GM12878 (cell line): ENCODE results near the gene LBX1. TPM values are rescaled to one million over a fixed set of nuclear protein-coding genes. Genes with fewer than 3 reads are reported as not detected.

Experiments used
- ATAC-seq: fragments of 200-7000 bp; cut with Tn5 transposase; 3 replicates; pipeline ENCODE4 v1.9.1; 2020; ENCODE audit warnings: mild to moderate bottlenecking, moderate library complexity
- BruUV-seq: library from RNA; stranded (reverse); fragments of 400-500 nt; replicated peaks from 2 replicates; lab custom pipeline; 2021; lab: Mats Ljungman, UMichigan
- CTCF ChIA-PET: fragments of 300-600 bp; sonication (Branson Sonifier 250); formaldehyde crosslinking; extraction: SDS; loops from one replicate; lab custom pipeline; 2021; ENCODE audit warnings: inconsistent platforms; lab: Yijun Ruan, JAX
- POLR2A ChIA-PET: fragments of 350-600 bp; formaldehyde crosslinking; extraction: SDS; loops from one replicate; lab custom pipeline; 2021; ENCODE audit warnings: inconsistent platforms; lab: Charles Lee
- RAD21 ChIA-PET: fragments of 300-600 bp; sonication (Branson Sonifier 250); formaldehyde crosslinking; loops from one replicate; lab custom pipeline; 2023; ENCODE audit warnings: antibody characterized with exemption; ENCODE audit not compliant: unreplicated experiment; lab: Charles Lee
- SMC1A ChIA-PET: fragments of 300-600 bp; sonication (Branson Sonifier 250); formaldehyde crosslinking; loops from one replicate; lab custom pipeline; 2023; ENCODE audit not compliant: unreplicated experiment, uncharacterized antibody; lab: Charles Lee
- DNase-seq: peaks from one replicate; pipeline ENCODE4 v3.0.0-alpha.2; 2011; ENCODE audit warnings: low read depth, low spot score
- FAIRE-seq: peaks from 3 replicates; lab custom pipeline; 2011; peaks lifted over from hg19 to GRCh38; lab: Jason Lieb, UNC
- H2AFZ ChIP-seq: 2 replicates; pipeline ENCODE4 v1.6.0; 2011; ENCODE audit warnings: low read depth, low read length, control low read depth; ENCODE audit not compliant: control insufficient read depth
- H3K27ac ChIP-seq: 2 replicates; pipeline ENCODE4 v1.5.1; 2011; ENCODE audit warnings: control low read depth; ENCODE audit not compliant: control insufficient read depth, insufficient read depth
- H3K27me3 ChIP-seq, 2 experiments: replicated peaks in 1 of 2; 2 replicates each; pipeline versions ENCODE4 v1.6.0 to v1.6.1; 2011; ENCODE audit warnings: low read length in 1 of 2; ENCODE audit not compliant: control insufficient read depth in 2 of 2, insufficient read depth in 2 of 2
- H3K36me3 ChIP-seq, 2 experiments: 2 replicates each; pipeline ENCODE4 v1.5.1; 2011; ENCODE audit warnings: low read length in 1 of 2; ENCODE audit not compliant: control insufficient read depth in 2 of 2, insufficient read depth in 2 of 2
- H3K4me1 ChIP-seq: 2 replicates; pipeline ENCODE4 v1.6.1; 2011; ENCODE audit warnings: mild to moderate bottlenecking, low read length, moderate library complexity, mixed read lengths; ENCODE audit not compliant: control insufficient read depth, insufficient read depth
- H3K4me2 ChIP-seq: 2 replicates; pipeline ENCODE4 v1.6.0; 2011; ENCODE audit warnings: control low read depth; ENCODE audit not compliant: control insufficient read depth, insufficient read depth
- H3K4me3 ChIP-seq: fragments of 200-600 bp; sonication (generic); 2 replicates; pipeline ENCODE4 v1.5.1; 2016
- H3K79me2 ChIP-seq: 2 replicates; pipeline ENCODE4 v1.6.0; 2011; ENCODE audit warnings: low read length; ENCODE audit not compliant: control insufficient read depth, insufficient read depth
- H3K9ac ChIP-seq: 2 replicates; pipeline ENCODE4 v1.8.0; 2011; ENCODE audit warnings: low read length, control low read depth, mixed read lengths; ENCODE audit not compliant: control insufficient read depth, insufficient read depth
- H3K9me3 ChIP-seq: replicated peaks from 3 replicates; pipeline ENCODE4 v1.5.1; 2011; ENCODE audit warnings: mild to moderate bottlenecking, low read length; ENCODE audit not compliant: control insufficient read depth, insufficient read depth
- H4K20me1 ChIP-seq: 2 replicates; pipeline ENCODE4 v1.6.0; 2011; ENCODE audit not compliant: control insufficient read depth, insufficient read depth
- BCL3 ChIP-seq: IDR thresholded peaks from 2 replicates; pipeline ENCODE4 v1.6.1; 2011; ENCODE audit warnings: borderline replicate concordance, low read depth, mild to moderate bottlenecking, moderate library complexity, low read length; ENCODE audit not compliant: insufficient read depth, poor library complexity, severe bottlenecking
- CBX3 ChIP-seq: fragments of 200-600 bp; sonication (generic); IDR thresholded peaks from 2 replicates; pipeline ENCODE4 v1.6.1; 2016; ENCODE audit warnings: low read depth, borderline replicate concordance
- CEBPZ ChIP-seq: fragments of 150-350 bp; IDR thresholded peaks from 2 replicates; pipeline ENCODE4 v1.6.1; 2016; ENCODE audit warnings: low read depth, low read length
- CREB1 ChIP-seq: IDR thresholded peaks from 2 replicates; pipeline ENCODE4 v1.6.1; 2012; ENCODE audit warnings: low read depth, mild to moderate bottlenecking, inconsistent platforms
- GABPA ChIP-seq: IDR thresholded peaks from 2 replicates; pipeline ENCODE4 v1.6.1; 2014; ENCODE audit warnings: antibody characterized with exemption, low read depth, mild to moderate bottlenecking, inconsistent platforms
- KDM1A ChIP-seq: fragments of 200-600 bp; sonication (generic); IDR thresholded peaks from 2 replicates; pipeline ENCODE4 v1.6.1; 2016; ENCODE audit warnings: borderline replicate concordance
- NFYB ChIP-seq: IDR thresholded peaks from 2 replicates; pipeline ENCODE4 v1.6.1; 2011; ENCODE audit warnings: low read depth, mild to moderate bottlenecking, low read length, improper control_type of control experiment, moderate library complexity; ENCODE audit not compliant: insufficient read depth
- STAT1 ChIP-seq: fragments of 450-650 bp; conservative IDR thresholded peaks from 2 replicates; pipeline ENCODE4 v1.6.1; 2014; ENCODE audit warnings: antibody characterized with exemption, mild to moderate bottlenecking
- WGBS: methylation state at CpG from one replicate; pipeline ENCODE4 v1.1.6; 2016; ENCODE audit warnings: low lambda C conversion rate; ENCODE audit not compliant: insufficient replicate concordance, insufficient coverage; ENCODE audit errors: missing lambda C conversion rate; 5-methylcytosine and 5-hydroxymethylcytosine counted together
- in situ Hi-C: fragments of 300-500 bp; cut with MboI; formaldehyde crosslinking; loops from 9 replicates; pipeline ENCODE4 v1.14.3; 2018; ENCODE audit warnings: mixed read lengths
- intact Hi-C: fragments of 100-400 bp; cut with micrococcal nuclease; formaldehyde crosslinking; loops from one replicate; pipeline ENCODE4 v1.14.2; 2022; ENCODE audit not compliant: unreplicated experiment
- polyA plus RNA-seq, 11 experiments: library from polyadenylated mRNA; depleted of rRNA in 4 of 11; unstranded in 6 of 11; stranded (reverse) in 5 of 11; fragments of >200 nt; fragmentation: Nextera tagmentation in 4 of 11; fragmentation: Illumina TruSeq in 1 of 11; extraction: Ambion mirVana in 4 of 11; extraction: Trizol in 1 of 11; gene quantifications; 1 replicate in 1 of 11; 2 replicates in 10 of 11; pipeline versions ENCODE4 v1.2.1 to v1.2.3, GENCODE V29; 2011 to 2016; ENCODE audit warnings: inconsistent platforms in 2 of 11, missing spikeins in 2 of 11, low read depth in 1 of 11
- total RNA-seq, 4 experiments: library from RNA; depleted of rRNA in 3 of 4; stranded (reverse); fragments of >200 nt in 3 of 4; fragmentation: Illumina TruSeq in 1 of 4; extraction: Trizol in 1 of 4; gene quantifications; 2 replicates each; pipeline versions ENCODE4 v1.2.1 to v1.2.3, GENCODE V29; 2013 to 2021
- TF ChIP-seq, protein P1 (sequence below): fragments of 450-650 bp; IDR thresholded peaks from 2 replicates; pipeline ENCODE4 v1.6.1; 2017; ENCODE audit warnings: mild to moderate bottlenecking, moderate library complexity
- TF ChIP-seq, protein P2 (sequence below): IDR thresholded peaks from 2 replicates; pipeline ENCODE4 v1.6.1; 2011; ENCODE audit warnings: mild to moderate bottlenecking, low read depth, low read length, moderate library complexity; ENCODE audit not compliant: insufficient replicate concordance

LBX1 gene
- total and polyA plus RNA-seq, 10 of the 15 experiments (the other 5 are each of a cell fraction or from before 2014, with no cell fraction given): not detected

DNA sequence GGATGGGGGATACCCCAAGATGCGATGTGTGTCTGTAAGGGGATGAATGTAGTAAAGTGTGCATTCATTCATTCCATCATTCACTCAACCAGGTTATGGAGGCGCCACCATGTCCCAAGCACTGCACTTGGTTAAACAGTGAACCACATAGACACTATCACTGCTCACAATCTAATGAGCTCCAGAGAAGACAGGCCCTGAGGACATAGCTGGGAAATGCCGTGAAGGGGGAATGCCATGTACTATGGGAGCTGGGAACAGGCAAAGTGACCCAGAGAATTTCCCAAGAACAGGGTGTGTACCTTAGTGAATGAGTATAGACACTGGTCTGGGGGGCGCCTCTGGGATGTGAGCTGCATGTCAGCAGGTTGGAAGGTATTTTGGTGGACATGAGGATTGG, 44.5 kb upstream of the LBX1 start:
- no peak overlapping the region for H3K9ac ChIP-seq
- H3K4me2 ChIP-seq: no peak overlapping the region
- no peak overlapping the region for H3K4me3 ChIP-seq
- SMC1A ChIA-PET: interaction anchor here (0.6 to 1.7 kb wide), 4 partner anchors 167 to 296 kb away, joined by 3 to 6 read pairs (median 4); no protein-coding TSS in a partner anchor
- H3K27me3 ChIP-seq: no peaks in the 10 kb centered on the region
- no peaks in the 10 kb centered on the region for H3K36me3 ChIP-seq
- H3K4me1 ChIP-seq: no peaks in the 10 kb centered on the region
- DNase-seq (no peak), ATAC-seq (no peak), FAIRE-seq (no peak)
- POLR2A ChIA-PET: no interaction called here
- no TSS peak for BruUV-seq
- CTCF ChIA-PET: interaction anchor here (0.6 to 5.6 kb wide), 5 partner anchors 145 to 738 kb away, joined by 3 to 20 read pairs (median 6); partner anchors contain the start of gene HIF1AN
- RAD21 ChIA-PET: interaction anchor here (1.0 kb wide), 1 partner anchor 297 kb away, joined by 3 read pairs; no protein-coding TSS in a partner anchor
- in situ Hi-C loops (no loop called here), intact Hi-C loops (loop anchor here (2.0 to 5.0 kb wide), 2 partner anchors 169 to 299 kb away; no protein-coding TSS in a partner anchor)
- 30% methylated on average over 4 of the region's 4 CpGs for WGBS
- H3K79me2 ChIP-seq: no peaks in the 10 kb centered on the region
- no peaks in the 10 kb centered on the region for H4K20me1 ChIP-seq
- no peak overlapping the region for H3K27ac ChIP-seq
- H2AFZ ChIP-seq: no peak overlapping the region
- no peaks in the 10 kb centered on the region for H3K9me3 ChIP-seq
- TF ChIP-seq, protein P1, sequence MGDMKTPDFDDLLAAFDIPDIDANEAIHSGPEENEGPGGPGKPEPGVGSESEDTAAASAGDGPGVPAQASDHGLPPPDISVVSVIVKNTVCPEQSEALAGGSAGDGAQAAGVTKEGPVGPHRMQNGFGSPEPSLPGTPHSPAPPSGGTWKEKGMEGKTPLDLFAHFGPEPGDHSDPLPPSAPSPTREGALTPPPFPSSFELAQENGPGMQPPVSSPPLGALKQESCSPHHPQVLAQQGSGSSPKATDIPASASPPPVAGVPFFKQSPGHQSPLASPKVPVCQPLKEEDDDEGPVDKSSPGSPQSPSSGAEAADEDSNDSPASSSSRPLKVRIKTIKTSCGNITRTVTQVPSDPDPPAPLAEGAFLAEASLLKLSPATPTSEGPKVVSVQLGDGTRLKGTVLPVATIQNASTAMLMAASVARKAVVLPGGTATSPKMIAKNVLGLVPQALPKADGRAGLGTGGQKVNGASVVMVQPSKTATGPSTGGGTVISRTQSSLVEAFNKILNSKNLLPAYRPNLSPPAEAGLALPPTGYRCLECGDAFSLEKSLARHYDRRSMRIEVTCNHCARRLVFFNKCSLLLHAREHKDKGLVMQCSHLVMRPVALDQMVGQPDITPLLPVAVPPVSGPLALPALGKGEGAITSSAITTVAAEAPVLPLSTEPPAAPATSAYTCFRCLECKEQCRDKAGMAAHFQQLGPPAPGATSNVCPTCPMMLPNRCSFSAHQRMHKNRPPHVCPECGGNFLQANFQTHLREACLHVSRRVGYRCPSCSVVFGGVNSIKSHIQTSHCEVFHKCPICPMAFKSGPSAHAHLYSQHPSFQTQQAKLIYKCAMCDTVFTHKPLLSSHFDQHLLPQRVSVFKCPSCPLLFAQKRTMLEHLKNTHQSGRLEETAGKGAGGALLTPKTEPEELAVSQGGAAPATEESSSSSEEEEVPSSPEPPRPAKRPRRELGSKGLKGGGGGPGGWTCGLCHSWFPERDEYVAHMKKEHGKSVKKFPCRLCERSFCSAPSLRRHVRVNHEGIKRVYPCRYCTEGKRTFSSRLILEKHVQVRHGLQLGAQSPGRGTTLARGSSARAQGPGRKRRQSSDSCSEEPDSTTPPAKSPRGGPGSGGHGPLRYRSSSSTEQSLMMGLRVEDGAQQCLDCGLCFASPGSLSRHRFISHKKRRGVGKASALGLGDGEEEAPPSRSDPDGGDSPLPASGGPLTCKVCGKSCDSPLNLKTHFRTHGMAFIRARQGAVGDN: no peak
- TF ChIP-seq CBX3 (no peak), STAT1 (no peak), CREB1 (no peak), KDM1A (no peak), CEBPZ (no peak), NFYB (no peak), GABPA (no peak), BCL3 (no peak)
- TF ChIP-seq, protein P2, sequence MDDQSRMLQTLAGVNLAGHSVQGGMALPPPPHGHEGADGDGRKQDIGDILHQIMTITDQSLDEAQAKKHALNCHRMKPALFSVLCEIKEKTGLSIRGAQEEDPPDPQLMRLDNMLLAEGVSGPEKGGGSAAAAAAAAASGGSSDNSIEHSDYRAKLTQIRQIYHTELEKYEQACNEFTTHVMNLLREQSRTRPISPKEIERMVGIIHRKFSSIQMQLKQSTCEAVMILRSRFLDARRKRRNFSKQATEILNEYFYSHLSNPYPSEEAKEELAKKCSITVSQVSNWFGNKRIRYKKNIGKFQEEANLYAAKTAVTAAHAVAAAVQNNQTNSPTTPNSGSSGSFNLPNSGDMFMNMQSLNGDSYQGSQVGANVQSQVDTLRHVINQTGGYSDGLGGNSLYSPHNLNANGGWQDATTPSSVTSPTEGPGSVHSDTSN: no peak
